8988T (cell line): ENCODE results near the gene AGA.

Experiments used
- DNase-seq: peaks from one replicate; pipeline ENCODE4 v3.0.0; 2011

The AGA gene

DNA sequence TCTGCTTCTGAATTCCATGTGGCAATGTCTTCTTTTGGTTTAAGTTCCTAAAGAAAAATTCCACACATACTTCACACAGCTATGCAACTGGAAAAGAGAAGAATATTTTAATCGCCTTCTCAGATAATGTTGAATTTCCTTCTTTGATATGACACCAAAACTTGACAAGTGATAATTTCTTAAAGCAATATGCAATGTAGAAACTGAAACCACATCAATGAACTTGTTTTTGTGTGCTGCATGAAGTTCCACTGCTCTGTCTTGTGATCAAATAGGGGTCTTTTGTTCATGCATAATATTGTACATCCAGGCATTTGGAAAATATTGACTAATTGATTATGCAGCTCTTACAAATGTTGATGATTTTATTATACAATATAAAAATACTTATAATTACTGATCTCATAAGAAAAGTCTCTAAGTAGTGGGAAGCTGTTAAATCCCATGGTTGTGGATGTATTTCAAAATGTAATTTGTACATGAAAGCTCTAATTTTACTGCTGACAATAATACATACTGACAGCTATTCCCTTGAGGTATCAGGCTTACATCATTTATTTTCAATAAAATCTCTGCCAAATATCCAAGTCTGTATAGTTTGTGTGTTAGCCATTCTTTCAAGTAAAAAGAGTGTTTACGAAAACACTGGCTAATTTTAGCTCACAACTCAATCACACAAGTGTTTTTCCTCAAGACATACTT lies 56.5 kb downstream of the AGA start:
- no peak for DNase-seq

- no peak for DNase-seq
Observed at GRCh38 chr4:177384856-177385397, 57.3 kb downstream of the AGA start.

GRCh38 chr4:177381762-177382310 lies 60.4 kb downstream of the AGA start:
- DNase-seq: no peak
